IMR-90 (cell line): Measurements from ENCODE around the gene RHBDL1. TPM values are rescaled to one million over a fixed set of nuclear protein-coding genes. Genes with fewer than 3 reads are reported as not detected.

ENCODE experiments used
- ATAC-seq: fragments of 200-7000 bp; cut with Tn5 transposase; 2 replicates; pipeline ENCODE4 v1.9.1; 2020; ENCODE audit warnings: low read depth, mild to moderate bottlenecking, moderate library complexity
- BruUV-seq: library from RNA; stranded (reverse); fragments of 400-500 nt; replicated peaks from 2 replicates; lab custom pipeline; 2021; lab: Mats Ljungman, UMichigan
- CTCF ChIA-PET: fragments of 300-600 bp; formaldehyde crosslinking; extraction: SDS; loops from one replicate; lab custom pipeline; 2021; ENCODE audit warnings: antibody characterized with exemption; lab: Yijun Ruan, JAX
- POLR2A ChIA-PET: fragments of 300-600 bp; sonication (Branson Sonifier 250); formaldehyde crosslinking; loops from one replicate; lab custom pipeline; 2022; ENCODE audit warnings: antibody characterized with exemption; ENCODE audit not compliant: unreplicated experiment; lab: Charles Lee
- DNase-seq: peaks from one replicate; pipeline ENCODE4 v3.0.0; 2013
- H2AFZ ChIP-seq: replicated peaks from 2 replicates; pipeline ENCODE3; 2013; ENCODE audit warnings: low read length, mild to moderate bottlenecking; ENCODE audit not compliant: poor library complexity
- H2AK5ac ChIP-seq: 2 replicates; pipeline ENCODE4 v1.6.1; 2013; ENCODE audit warnings: low read depth, low read length, inconsistent platforms
- H2AK9ac ChIP-seq: replicated peaks from 2 replicates; pipeline ENCODE3; 2013; ENCODE audit warnings: mild to moderate bottlenecking, low read depth, low read length, moderate library complexity; ENCODE audit not compliant: poor library complexity
- H2BK120ac ChIP-seq: 2 replicates; pipeline ENCODE4 v1.6.1; 2013; ENCODE audit warnings: low read depth, low read length, inconsistent platforms
- H2BK15ac ChIP-seq: 3 replicates; pipeline ENCODE4 v1.6.1; 2013; ENCODE audit warnings: low read depth, low read length, inconsistent platforms
- H2BK20ac ChIP-seq: 2 replicates; pipeline ENCODE4 v1.6.1; 2013; ENCODE audit warnings: low read depth, mild to moderate bottlenecking, inconsistent platforms, low read length, moderate library complexity
- H2BK5ac ChIP-seq: 2 replicates; pipeline ENCODE4 v1.6.1; 2013; ENCODE audit warnings: mild to moderate bottlenecking, low read depth, low read length, inconsistent platforms; ENCODE audit not compliant: poor library complexity, severe bottlenecking
- H3K14ac ChIP-seq: replicated peaks from 2 replicates; pipeline ENCODE4 v1.6.1; 2013; ENCODE audit warnings: low read depth, low read length, inconsistent platforms
- H3K18ac ChIP-seq: 2 replicates; pipeline ENCODE4 v1.6.1; 2013; ENCODE audit warnings: low read depth, low read length, control low read depth
- H3K23ac ChIP-seq: 2 replicates; pipeline ENCODE4 v1.6.1; 2013; ENCODE audit warnings: low read depth, low read length, inconsistent platforms
- H3K27ac ChIP-seq: 2 replicates; pipeline ENCODE4 v1.5.1; 2013; ENCODE audit warnings: mild to moderate bottlenecking, control low read depth, low read length; ENCODE audit not compliant: insufficient read depth
- H3K27me3 ChIP-seq: 2 replicates; pipeline ENCODE4 v1.6.1; 2013; ENCODE audit warnings: low read length; ENCODE audit not compliant: control insufficient read depth, insufficient read depth
- H3K36me3 ChIP-seq: 2 replicates; pipeline ENCODE4 v1.6.1; 2013; ENCODE audit warnings: low read length, mixed read lengths; ENCODE audit not compliant: control insufficient read depth, insufficient read depth
- H3K4ac ChIP-seq: 2 replicates; pipeline ENCODE4 v1.6.1; 2013; ENCODE audit warnings: low read depth, low read length, inconsistent platforms
- H3K4me1 ChIP-seq: 2 replicates; pipeline ENCODE4 v1.6.1; 2013; ENCODE audit warnings: low read length, mixed read lengths; ENCODE audit not compliant: control insufficient read depth, insufficient read depth
- H3K4me2 ChIP-seq: 2 replicates; pipeline ENCODE4 v1.6.1; 2013; ENCODE audit warnings: low read depth, mild to moderate bottlenecking, control low read depth, low read length, moderate library complexity
- H3K4me3 ChIP-seq: 2 replicates; pipeline ENCODE4 v1.5.1; 2013; ENCODE audit warnings: low read depth, mild to moderate bottlenecking, control low read depth, low read length, moderate library complexity; ENCODE audit not compliant: insufficient read depth
- H3K56ac ChIP-seq: 2 replicates; pipeline ENCODE4 v1.6.1; 2013; ENCODE audit warnings: low read length, inconsistent platforms; ENCODE audit not compliant: insufficient read depth; ENCODE audit errors: extremely low read depth
- H3K79me1 ChIP-seq, 2 experiments: 2 replicates each; pipeline ENCODE4 v1.6.1; 2013; ENCODE audit warnings: low read length in 2 of 2, inconsistent platforms in 1 of 2, low read depth in 1 of 2
- H3K9ac ChIP-seq: 2 replicates; pipeline ENCODE4 v1.6.1; 2013; ENCODE audit warnings: low read depth, low read length, control low read depth
- H3K9me1 ChIP-seq: 2 replicates; pipeline ENCODE4 v1.6.1; 2013; ENCODE audit warnings: low read length, inconsistent platforms; ENCODE audit not compliant: insufficient read depth
- H3K9me3 ChIP-seq: 2 replicates; pipeline ENCODE4 v1.6.1; 2013; ENCODE audit warnings: low read length; ENCODE audit not compliant: control insufficient read depth, insufficient read depth
- H4K20me1 ChIP-seq: 2 replicates; pipeline ENCODE4 v1.6.1; 2013; ENCODE audit warnings: low read length, inconsistent platforms; ENCODE audit not compliant: insufficient read depth
- H4K5ac ChIP-seq: 2 replicates; pipeline ENCODE4 v1.6.1; 2013; ENCODE audit warnings: mild to moderate bottlenecking, low read depth, low read length, control low read depth
- H4K8ac ChIP-seq, 2 experiments: 2 replicates each; pipeline ENCODE4 v1.6.1; 2013; ENCODE audit warnings: low read depth in 2 of 2, low read length in 2 of 2, control low read depth in 1 of 2, inconsistent platforms in 1 of 2
- H4K91ac ChIP-seq: 2 replicates; pipeline ENCODE4 v1.6.1; 2013; ENCODE audit warnings: low read depth, low read length, inconsistent platforms; ENCODE audit not compliant: insufficient read depth
- BHLHE40 ChIP-seq: fragments of 150-350 bp; IDR thresholded peaks from 2 replicates; pipeline ENCODE4 v1.6.1; 2016; ENCODE audit warnings: mild to moderate bottlenecking, low read depth, low read length
- MAFK ChIP-seq: IDR thresholded peaks from 2 replicates; pipeline ENCODE4 v1.6.1; 2012; ENCODE audit warnings: low read depth, low read length, improper control_type of control experiment
- MAZ ChIP-seq: IDR thresholded peaks from 2 replicates; pipeline ENCODE4 v1.6.1; 2012; ENCODE audit warnings: low read depth, mild to moderate bottlenecking, low read length, improper control_type of control experiment, moderate library complexity, borderline replicate concordance
- MXI1 ChIP-seq: IDR thresholded peaks from 2 replicates; pipeline ENCODE4 v1.6.1; 2012; ENCODE audit warnings: low read depth, mild to moderate bottlenecking, low read length, moderate library complexity, borderline replicate concordance
- NFE2L2 ChIP-seq: fragments of 150-350 bp; IDR thresholded peaks from 2 replicates; pipeline ENCODE4 v1.6.1; 2016; ENCODE audit warnings: low read depth, mild to moderate bottlenecking, low read length
- POLR2A ChIP-seq: IDR thresholded peaks from 2 replicates; pipeline ENCODE4 v1.6.1; 2012; ENCODE audit warnings: mild to moderate bottlenecking, low read depth, low read length
- RAD21 ChIP-seq: IDR thresholded peaks from 2 replicates; pipeline ENCODE4 v1.6.1; 2012; ENCODE audit warnings: low read length, improper control_type of control experiment
- RCOR1 ChIP-seq: IDR thresholded peaks from 2 replicates; pipeline ENCODE4 v1.6.1; 2012; ENCODE audit warnings: mild to moderate bottlenecking, low read length, improper control_type of control experiment; ENCODE audit not compliant: insufficient replicate concordance
- RFX5 ChIP-seq: IDR thresholded peaks from 2 replicates; pipeline ENCODE4 v1.8.0; 2012; ENCODE audit warnings: low read depth, mild to moderate bottlenecking, low read length, moderate library complexity
- SMC3 ChIP-seq: fragments of 150-350 bp; IDR thresholded peaks from 2 replicates; pipeline ENCODE4 v1.6.1; 2016; ENCODE audit warnings: low read depth, mild to moderate bottlenecking, antibody characterized with exemption, low read length, moderate library complexity
- WGBS, 2 experiments: methylation state at CpG; one replicate each; pipeline versions ENCODE4 v1.1.5 to v1.1.7; 2013; ENCODE audit warnings: missing lambda C conversion rate in 2 of 2; ENCODE audit not compliant: insufficient read length in 1 of 2; ENCODE audit errors: extremely low coverage in 2 of 2; 5-methylcytosine and 5-hydroxymethylcytosine counted together
- dilution Hi-C: fragments of 300-500 bp; cut with HindIII; formaldehyde crosslinking; loops from one replicate; pipeline ENCODE4 v1.14.3; 2018; ENCODE audit warnings: low sequenced_read_pairs; ENCODE audit not compliant: unreplicated experiment
- in situ Hi-C: fragments of 300-500 bp; cut with MboI; formaldehyde crosslinking; loops from 3 replicates; pipeline ENCODE4 v1.14.3; 2019; ENCODE audit warnings: low sequenced_read_pairs, inconsistent platforms, mixed read lengths
- intact Hi-C: fragments of 100-400 bp; cut with micrococcal nuclease; formaldehyde crosslinking; loops from 2 replicates; pipeline ENCODE4 v1.10.0; 2022
- polyA plus RNA-seq, 3 experiments: library from polyadenylated mRNA; depleted of rRNA; stranded (reverse); fragments of >200 nt; gene quantifications; 2 replicates each; pipeline ENCODE4 v1.2.3, GENCODE V29; 2012; ENCODE audit warnings: low replicate concordance in 1 of 3
- total RNA-seq: library from RNA; depleted of rRNA; stranded (reverse); fragments of >200 nt; gene quantifications from 2 replicates; pipeline ENCODE4 v1.2.3, GENCODE V29; 2012
- TF ChIP-seq, protein P1 (sequence below): conservative IDR thresholded peaks from 2 replicates; pipeline ENCODE4 v1.5.1; 2012; ENCODE audit warnings: mild to moderate bottlenecking, low read depth, low read length, improper control_type of control experiment

The RHBDL1 gene
- total and polyA plus RNA-seq, 2 of the 4 experiments (the other 2 are of a cell fraction) = 0.72 to 4.1 TPM

GRCh38 chr16:679814-680624 lies 4.5 kb downstream of the RHBDL1 start, which contains the start of gene STUB1:
TSS of gene STUB1 (plus strand) at chr16:680410. CDS start at chr16:680526, 116 bp downstream.
- CTCF ChIA-PET = no interaction called here
- Histone ChIP-seq H3K4ac (peak within 1 kb of the TSS; percentile 83), H3K27ac (peak within 1 kb of the TSS; percentile 88), H3K18ac (peak within 1 kb of the TSS; percentile 73), H3K56ac (no peak within 1 kb of the TSS), H3K14ac (peak within 1 kb of the TSS; percentile 76), H3K4me1 (peaks cover 26% of the 10 kb centered on the region), H3K9me3 (no peaks in the 10 kb centered on the region), H2BK20ac (no peak within 1 kb of the TSS), H3K9me1 (peaks cover 15% of the 10 kb centered on the region), H2BK120ac (peak within 1 kb of the TSS; percentile 35; the same call in 1 of the 2 replicates), H4K8ac (peak within 1 kb of the TSS; percentile 86 to 100), H3K9ac (peak within 1 kb of the TSS; percentile 80), H3K36me3 (peaks cover 22% of the 10 kb centered on the region), H3K4me2 (peak within 1 kb of the TSS; percentile 98), H3K79me1 (peaks cover 9 to 44% of the 10 kb centered on the region in 2 experiments; a peak in 3 of 4 replicates), H2AFZ (peak within 1 kb of the TSS; percentile 99), H3K23ac (peak within 1 kb of the TSS; percentile 75), H2BK15ac (no peak within 1 kb of the TSS; the same call in 2 of the 3 replicates), H4K91ac (peak within 1 kb of the TSS; percentile 74), H2AK5ac (peak within 1 kb of the TSS; percentile 80), H2AK9ac (peak within 1 kb of the TSS; percentile 98), H4K5ac (peak within 1 kb of the TSS; percentile 86), H4K20me1 (peaks cover 35% of the 10 kb centered on the region), H3K27me3 (no peaks in the 10 kb centered on the region), H3K4me3 (peak within 1 kb of the TSS; percentile 96), H2BK5ac (peak within 1 kb of the TSS; percentile 81)
- TF ChIP-seq MAZ (peak; percentile 85), MXI1 (peak; percentile 46; the same call in 1 of the 2 replicates), RCOR1 (no peak), POLR2A (peak; percentile 39), RAD21 (no peak), MAFK (no peak), RFX5 (no peak), SMC3 (no peak), NFE2L2 (no peak), BHLHE40 (peak; percentile 60)
- TF ChIP-seq, protein P1, sequence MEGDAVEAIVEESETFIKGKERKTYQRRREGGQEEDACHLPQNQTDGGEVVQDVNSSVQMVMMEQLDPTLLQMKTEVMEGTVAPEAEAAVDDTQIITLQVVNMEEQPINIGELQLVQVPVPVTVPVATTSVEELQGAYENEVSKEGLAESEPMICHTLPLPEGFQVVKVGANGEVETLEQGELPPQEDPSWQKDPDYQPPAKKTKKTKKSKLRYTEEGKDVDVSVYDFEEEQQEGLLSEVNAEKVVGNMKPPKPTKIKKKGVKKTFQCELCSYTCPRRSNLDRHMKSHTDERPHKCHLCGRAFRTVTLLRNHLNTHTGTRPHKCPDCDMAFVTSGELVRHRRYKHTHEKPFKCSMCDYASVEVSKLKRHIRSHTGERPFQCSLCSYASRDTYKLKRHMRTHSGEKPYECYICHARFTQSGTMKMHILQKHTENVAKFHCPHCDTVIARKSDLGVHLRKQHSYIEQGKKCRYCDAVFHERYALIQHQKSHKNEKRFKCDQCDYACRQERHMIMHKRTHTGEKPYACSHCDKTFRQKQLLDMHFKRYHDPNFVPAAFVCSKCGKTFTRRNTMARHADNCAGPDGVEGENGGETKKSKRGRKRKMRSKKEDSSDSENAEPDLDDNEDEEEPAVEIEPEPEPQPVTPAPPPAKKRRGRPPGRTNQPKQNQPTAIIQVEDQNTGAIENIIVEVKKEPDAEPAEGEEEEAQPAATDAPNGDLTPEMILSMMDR = no peak
- in situ Hi-C loops (no loop called here), intact Hi-C loops (no loop called here), dilution Hi-C loops (no loop called here)
- POLR2A ChIA-PET = no interaction called here
- no TSS peak for BruUV-seq
- WGBS, 2 experiments = 0% methylated on average over 31 of the region's 91 CpGs; no CpG with 5 or more reads in 1 of the 2 experiments
- peak; percentile 74 for ATAC-seq
- peak; percentile 80 for DNase-seq
